ENCODE measurements around the gene SLC46A1.

Gene SLC46A1

GRCh38 chr17:28396635-28397239 is 9.3 kb downstream of the SLC46A1 start:
- H3K4me3 ChIP-seq (ENCODE audit: low read length) = no peak overlapping the region
- TF ChIP-seq ZNF274 (IDR thresholded peaks at IDR 0.05; ENCODE audit: low read depth, low read length) = no peak

- no peak overlapping the region for H3K4me3 ChIP-seq (ENCODE audit: low read length)
- no peak for TF ChIP-seq ZNF274 (IDR thresholded peaks at IDR 0.05; ENCODE audit: low read depth, low read length)
Measured at GRCh38 chr17:28395968-28396367, 10.0 kb downstream of the SLC46A1 start.

- H3K4me3 ChIP-seq (ENCODE audit: low read length) = no peak overlapping the region
- TF ChIP-seq ZNF274 (IDR thresholded peaks at IDR 0.05; ENCODE audit: low read depth, low read length) = no peak
Measured at GRCh38 chr17:28395426-28395825, 10.6 kb downstream of the SLC46A1 start.

GRCh38 chr17:28394337-28395116 is 11.5 kb downstream of the SLC46A1 start:
- no peak overlapping the region for H3K4me3 ChIP-seq (ENCODE audit: low read length)
- TF ChIP-seq ZNF274 (IDR thresholded peaks at IDR 0.05; ENCODE audit: low read depth, low read length) = no peak

GRCh38 chr17:28392491-28392890 is 13.5 kb downstream of the SLC46A1 start:
- no peak for TF ChIP-seq ZNF274 (IDR thresholded peaks at IDR 0.05; ENCODE audit: low read depth, low read length)
- H3K4me3 ChIP-seq (ENCODE audit: low read length) = no peak overlapping the region

- no peak for TF ChIP-seq ZNF274 (IDR thresholded peaks at IDR 0.05; ENCODE audit: low read depth, low read length)
- no peak overlapping the region for H3K4me3 ChIP-seq (ENCODE audit: low read length)
Measured at GRCh38 chr17:28391401-28391800, 14.6 kb downstream of the SLC46A1 start.

- TF ChIP-seq ZNF274 (IDR thresholded peaks at IDR 0.05; ENCODE audit: low read depth, low read length) = no peak
- no peak overlapping the region for H3K4me3 ChIP-seq (ENCODE audit: low read length)
Measured at GRCh38 chr17:28390984-28391383, 15.0 kb downstream of the SLC46A1 start.

- TF ChIP-seq ZNF274 (IDR thresholded peaks at IDR 0.05; ENCODE audit: low read depth, low read length) = no peak
- H3K4me3 ChIP-seq (ENCODE audit: low read length) = no peak overlapping the region
Measured at GRCh38 chr17:28390563-28390962, 15.4 kb downstream of the SLC46A1 start.

- H3K4me3 ChIP-seq (ENCODE audit: low read length) = no peak overlapping the region
- no peak for TF ChIP-seq ZNF274 (IDR thresholded peaks at IDR 0.05; ENCODE audit: low read depth, low read length)
Measured at GRCh38 chr17:28390141-28390540, 15.9 kb downstream of the SLC46A1 start.

- H3K4me3 ChIP-seq (ENCODE audit: low read length) = no peak overlapping the region
Measured at GRCh38 chr17:28388106-28388505, 17.9 kb downstream of the SLC46A1 start.

GRCh38 chr17:28386391-28386790 is 19.6 kb downstream of the SLC46A1 start:
- no peak overlapping the region for H3K4me3 ChIP-seq (ENCODE audit: low read length)

More at GRCh38 chr17:28388106-28388505, 17.9 kb downstream of the SLC46A1 start:
- TF ChIP-seq ZNF274 (IDR thresholded peaks at IDR 0.05; ENCODE audit: low read depth, low read length) = no peak

GRCh38 chr17:28385406-28385805 is 20.6 kb downstream of the SLC46A1 start:
- H3K4me3 ChIP-seq (ENCODE audit: low read length) = peak overlapping the region; percentile 55; the same call in 1 of the 2 replicates
- no peak for TF ChIP-seq ZNF274 (IDR thresholded peaks at IDR 0.05; ENCODE audit: low read depth, low read length)

More at GRCh38 chr17:28386391-28386790, 19.6 kb downstream of the SLC46A1 start:
- no peak for TF ChIP-seq ZNF274 (IDR thresholded peaks at IDR 0.05; ENCODE audit: low read depth, low read length)

GRCh38 chr17:28385037-28385400 is 21.0 kb downstream of the SLC46A1 start:
- peak overlapping the region; percentile 55; the same call in 1 of the 2 replicates for H3K4me3 ChIP-seq (ENCODE audit: low read length)
- TF ChIP-seq ZNF274 (IDR thresholded peaks at IDR 0.05; ENCODE audit: low read depth, low read length) = no peak

- H3K4me3 ChIP-seq (ENCODE audit: low read length) = peak overlapping the region; percentile 55; the same call in 1 of the 2 replicates
- no peak for TF ChIP-seq ZNF274 (IDR thresholded peaks at IDR 0.05; ENCODE audit: low read depth, low read length)
Measured at GRCh38 chr17:28384281-28385036, 21.6 kb downstream of the SLC46A1 start.
